Type B pancreatic cell (in vitro differentiated cells): ENCODE results near the gene CYBB. TPM values are rescaled to one million over a fixed set of nuclear protein-coding genes. Genes with fewer than 3 reads are reported as not detected.

Source experiments
- DNase-seq: peaks from one replicate; pipeline ENCODE4 v3.0.0; 2021; ENCODE audit warnings: mixed read lengths; ENCODE audit not compliant: unreplicated experiment; ENCODE audit errors: extremely low spot score
- H3K27ac Mint-ChIP-seq: 2 replicates; pipeline ENCODE4 v1.8.0; 2021; ENCODE audit warnings: mild to moderate bottlenecking, mixed read lengths
- H3K27me3 Mint-ChIP-seq: 2 replicates; pipeline ENCODE4 v1.8.0; 2021; ENCODE audit warnings: mixed read lengths
- H3K36me3 Mint-ChIP-seq: 2 replicates; pipeline ENCODE4 v1.8.0; 2021; ENCODE audit warnings: mixed read lengths
- H3K4me1 Mint-ChIP-seq: one replicate; pipeline ENCODE4 v1.8.0; 2021; ENCODE audit warnings: mixed read lengths; ENCODE audit not compliant: unreplicated experiment
- H3K4me3 Mint-ChIP-seq: 2 replicates; pipeline ENCODE4 v1.8.0; 2021; ENCODE audit warnings: mild to moderate bottlenecking, mixed read lengths
- H3K9me3 Mint-ChIP-seq: 2 replicates; pipeline ENCODE4 v1.8.0; 2021; ENCODE audit warnings: mixed read lengths
- total RNA-seq: library from RNA; stranded (reverse); gene quantifications from 2 replicates; pipeline ENCODE4 v1.2.1, GENCODE V29; 2021; ENCODE audit warnings: low replicate concordance
- TF ChIP-seq, protein P1 (sequence below): fragments of 200-600 bp; sonication (generic); conservative IDR thresholded peaks from 2 replicates; pipeline ENCODE4 v1.5.0; 2021; ENCODE audit warnings: antibody characterized with exemption, mild to moderate bottlenecking

CYBB gene
- total RNA-seq, 1 donor from 2014 or later = 0.17 TPM

DNA sequence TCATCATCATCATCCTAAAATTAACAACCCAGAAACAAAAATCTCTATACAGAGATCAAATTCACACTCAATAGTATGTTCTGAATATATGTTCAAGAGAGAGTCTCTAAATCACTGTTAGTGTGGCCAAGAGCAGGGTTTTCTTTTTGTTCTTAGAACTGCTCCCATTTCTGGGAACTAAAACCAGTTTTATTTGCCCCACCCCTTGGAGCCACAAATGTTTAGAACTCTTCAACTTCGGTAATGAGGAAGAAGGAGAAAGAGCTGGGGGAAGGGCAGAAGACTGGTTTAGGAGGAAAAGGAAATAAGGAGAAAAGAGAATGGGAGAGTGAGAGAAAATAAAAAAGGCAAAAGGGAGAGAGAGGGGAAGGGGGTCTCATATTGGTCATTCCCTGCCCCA lies 32.3 kb downstream of the CYBB start:
- H3K9me3 Mint-ChIP-seq = peaks cover 4% of the 10 kb centered on the region
- H3K36me3 Mint-ChIP-seq = no peaks in the 10 kb centered on the region
- no peaks in the 10 kb centered on the region for H3K27me3 Mint-ChIP-seq
- DNase-seq = no peak
- no peaks in the 10 kb centered on the region for H3K4me1 Mint-ChIP-seq
- no peak overlapping the region for H3K4me3 Mint-ChIP-seq
- TF ChIP-seq, protein P1, sequence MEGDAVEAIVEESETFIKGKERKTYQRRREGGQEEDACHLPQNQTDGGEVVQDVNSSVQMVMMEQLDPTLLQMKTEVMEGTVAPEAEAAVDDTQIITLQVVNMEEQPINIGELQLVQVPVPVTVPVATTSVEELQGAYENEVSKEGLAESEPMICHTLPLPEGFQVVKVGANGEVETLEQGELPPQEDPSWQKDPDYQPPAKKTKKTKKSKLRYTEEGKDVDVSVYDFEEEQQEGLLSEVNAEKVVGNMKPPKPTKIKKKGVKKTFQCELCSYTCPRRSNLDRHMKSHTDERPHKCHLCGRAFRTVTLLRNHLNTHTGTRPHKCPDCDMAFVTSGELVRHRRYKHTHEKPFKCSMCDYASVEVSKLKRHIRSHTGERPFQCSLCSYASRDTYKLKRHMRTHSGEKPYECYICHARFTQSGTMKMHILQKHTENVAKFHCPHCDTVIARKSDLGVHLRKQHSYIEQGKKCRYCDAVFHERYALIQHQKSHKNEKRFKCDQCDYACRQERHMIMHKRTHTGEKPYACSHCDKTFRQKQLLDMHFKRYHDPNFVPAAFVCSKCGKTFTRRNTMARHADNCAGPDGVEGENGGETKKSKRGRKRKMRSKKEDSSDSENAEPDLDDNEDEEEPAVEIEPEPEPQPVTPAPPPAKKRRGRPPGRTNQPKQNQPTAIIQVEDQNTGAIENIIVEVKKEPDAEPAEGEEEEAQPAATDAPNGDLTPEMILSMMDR = no peak
- no peak overlapping the region for H3K27ac Mint-ChIP-seq

DNA sequence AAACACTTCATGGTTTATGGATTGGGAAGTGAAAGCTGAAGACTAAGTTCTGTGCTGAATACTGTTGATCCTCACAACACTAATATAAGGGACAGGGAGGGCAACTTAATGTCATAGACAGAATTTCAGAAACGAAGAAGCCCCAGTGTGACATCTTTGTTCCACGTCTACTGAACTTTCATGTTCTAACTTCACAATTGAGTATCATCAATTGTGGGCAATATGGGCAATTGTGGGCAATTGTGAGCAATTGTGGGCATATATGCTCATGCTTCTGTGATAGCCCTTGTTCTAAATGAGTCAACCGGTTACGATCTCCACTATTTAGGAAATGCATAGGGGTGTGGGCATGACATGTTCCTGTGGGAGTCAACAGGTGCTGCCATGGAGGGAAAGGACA lies 33.7 kb downstream of the CYBB start:
- Mint-ChIP-seq H3K27me3 (no peaks in the 10 kb centered on the region), H3K9me3 (no peaks in the 10 kb centered on the region), H3K27ac (no peak overlapping the region), H3K4me3 (no peak overlapping the region), H3K36me3 (no peaks in the 10 kb centered on the region), H3K4me1 (no peaks in the 10 kb centered on the region)
- TF ChIP-seq, protein P1 = no peak
- no peak for DNase-seq

DNA sequence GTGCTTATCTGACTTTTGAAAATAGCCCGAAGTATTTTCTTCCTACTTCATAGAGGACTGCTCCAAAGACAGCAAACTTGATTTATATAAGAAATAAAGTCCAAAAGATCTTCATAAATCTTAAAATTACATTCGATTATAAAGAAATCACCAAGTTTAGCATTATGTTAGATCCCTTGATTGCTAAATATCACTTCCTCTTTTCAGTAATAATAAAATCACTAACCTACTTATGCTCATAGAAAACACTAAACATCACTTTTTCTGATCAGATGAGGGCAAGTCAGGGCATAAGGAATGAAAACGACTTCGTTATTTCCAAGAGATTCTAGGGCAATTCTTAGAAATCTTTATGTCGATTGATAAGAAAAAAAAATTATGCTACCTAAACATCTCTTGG lies 35.5 kb downstream of the CYBB start:
- TF ChIP-seq, protein P1 = no peak
- Mint-ChIP-seq H3K36me3 (no peaks in the 10 kb centered on the region), H3K4me1 (no peaks in the 10 kb centered on the region), H3K9me3 (no peaks in the 10 kb centered on the region), H3K27me3 (no peaks in the 10 kb centered on the region), H3K27ac (no peak overlapping the region), H3K4me3 (no peak overlapping the region)
- DNase-seq = no peak

DNA sequence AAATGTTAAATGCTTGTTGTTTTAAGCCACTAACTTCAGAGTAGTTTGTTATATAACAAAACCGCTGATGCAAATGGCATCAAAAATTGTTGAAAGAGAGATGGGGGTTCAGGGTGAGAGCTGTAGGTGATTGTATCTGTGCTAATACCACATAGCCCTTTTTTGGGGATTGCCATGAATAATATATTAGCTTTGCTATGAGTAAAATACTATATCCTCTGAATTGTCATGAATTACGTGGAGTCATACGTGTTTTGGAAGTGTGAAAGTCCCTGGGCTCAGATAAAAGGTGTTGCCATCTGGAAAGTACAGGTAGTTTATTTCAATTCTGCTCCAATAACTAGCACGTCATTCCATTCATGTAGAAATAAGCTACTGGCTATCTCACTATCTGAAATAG lies 36.9 kb downstream of the CYBB start:
- no peak overlapping the region for H3K4me3 Mint-ChIP-seq
- TF ChIP-seq, protein P1 = no peak
- H3K36me3 Mint-ChIP-seq = no peaks in the 10 kb centered on the region

DNA sequence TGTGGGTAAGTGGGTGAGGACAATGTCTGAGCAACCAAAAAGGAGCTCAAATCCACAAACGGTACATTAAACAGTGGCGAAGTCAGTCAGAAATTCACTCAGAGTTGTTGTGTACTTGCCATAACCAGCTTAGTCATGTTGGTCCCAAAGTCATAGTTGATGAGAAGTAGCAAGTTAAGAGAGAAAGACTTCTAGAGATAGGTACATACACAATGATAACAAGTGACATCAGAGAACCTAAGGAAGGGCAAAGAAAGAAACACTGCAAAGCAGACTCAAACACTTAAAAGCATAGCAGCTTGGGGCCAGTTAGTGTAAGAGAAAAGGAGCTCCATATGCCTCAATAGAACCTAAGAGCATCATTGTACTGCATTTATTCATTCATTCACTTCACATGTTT lies 37.3 kb downstream of the CYBB start:
- H3K4me1 Mint-ChIP-seq = no peaks in the 10 kb centered on the region
- no peak overlapping the region for H3K4me3 Mint-ChIP-seq
- TF ChIP-seq, protein P1 = no peak
- no peak overlapping the region for H3K27ac Mint-ChIP-seq
- no peak for DNase-seq
- no peaks in the 10 kb centered on the region for H3K36me3 Mint-ChIP-seq
- no peaks in the 10 kb centered on the region for H3K27me3 Mint-ChIP-seq
- H3K9me3 Mint-ChIP-seq = no peaks in the 10 kb centered on the region

More for the DNA sequence above, 36.9 kb downstream of the CYBB start:
- DNase-seq = no peak
- H3K27me3 Mint-ChIP-seq = no peaks in the 10 kb centered on the region
- no peak overlapping the region for H3K27ac Mint-ChIP-seq
- H3K4me1 Mint-ChIP-seq = no peaks in the 10 kb centered on the region
- no peaks in the 10 kb centered on the region for H3K9me3 Mint-ChIP-seq

DNA sequence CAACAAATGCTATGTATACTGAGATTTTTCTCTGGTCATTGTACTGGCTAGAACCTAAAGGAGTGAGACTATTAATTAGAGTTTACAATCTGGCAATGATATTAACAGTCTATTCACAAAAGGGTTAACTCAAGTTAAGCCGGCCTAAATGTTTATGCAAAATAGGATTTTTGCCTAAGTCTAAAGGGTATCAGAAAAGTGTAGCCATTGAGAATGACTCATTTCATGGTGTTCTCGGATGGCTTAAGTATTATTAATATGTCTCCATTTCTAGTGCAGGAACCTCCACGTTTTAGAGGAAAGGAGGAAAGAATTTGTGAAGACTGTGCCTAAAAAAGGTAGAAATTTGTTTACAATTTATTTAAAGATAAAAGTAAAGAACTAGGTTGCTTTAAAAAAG lies 37.7 kb downstream of the CYBB start:
- H3K4me1 Mint-ChIP-seq = no peaks in the 10 kb centered on the region
- H3K4me3 Mint-ChIP-seq = no peak overlapping the region
- no peak for DNase-seq
- H3K36me3 Mint-ChIP-seq = no peaks in the 10 kb centered on the region
- H3K27ac Mint-ChIP-seq = no peak overlapping the region
- no peaks in the 10 kb centered on the region for H3K9me3 Mint-ChIP-seq
- no peaks in the 10 kb centered on the region for H3K27me3 Mint-ChIP-seq
- TF ChIP-seq, protein P1 = no peak
